Endodermal cell (in vitro differentiated cells): ENCODE results near the gene CLEC16A. TPM values are rescaled to one million over a fixed set of nuclear protein-coding genes. Genes with fewer than 3 reads are reported as not detected.
A peak's percentile ranks its signal among the peaks of the same experiment; 100 is the strongest.

Experiments used
- DNase-seq: peaks from one replicate; pipeline ENCODE4 v3.0.0-alpha.2; 2017
- H3K27ac ChIP-seq: 2 replicates; pipeline ENCODE4 v1.5.1; 2013; ENCODE audit warnings: mild to moderate bottlenecking, low read depth, low read length, moderate library complexity
- H3K27me3 ChIP-seq: 2 replicates; pipeline ENCODE4 v1.6.1; 2013; ENCODE audit warnings: mild to moderate bottlenecking, low read length, moderate library complexity; ENCODE audit not compliant: insufficient read depth, control insufficient read depth, poor library complexity, severe bottlenecking
- H3K36me3 ChIP-seq: 2 replicates; pipeline ENCODE4 v1.7.0; 2013; ENCODE audit warnings: mild to moderate bottlenecking, low read length, moderate library complexity; ENCODE audit not compliant: control insufficient read depth, insufficient read depth
- H3K4me1 ChIP-seq: one replicate; pipeline ENCODE4 v1.7.0; 2013; ENCODE audit warnings: low read length; ENCODE audit not compliant: control insufficient read depth, insufficient read depth
- H3K4me3 ChIP-seq: 2 replicates; pipeline ENCODE4 v1.5.1; 2013; ENCODE audit warnings: mild to moderate bottlenecking, low read length, moderate library complexity
- H3K9ac ChIP-seq: 2 replicates; pipeline ENCODE4 v1.6.1; 2013; ENCODE audit warnings: mild to moderate bottlenecking, low read length, moderate library complexity; ENCODE audit not compliant: poor library complexity, severe bottlenecking; ENCODE audit errors: extremely low read depth
- H3K9me3 ChIP-seq: 2 replicates; pipeline ENCODE4 v1.6.1; 2013; ENCODE audit warnings: mild to moderate bottlenecking, low read length, moderate library complexity; ENCODE audit not compliant: control insufficient read depth
- H3K27ac Mint-ChIP-seq: 2 replicates; pipeline ENCODE4 v1.8.0; 2020; ENCODE audit warnings: mixed read lengths
- H3K27me3 Mint-ChIP-seq: 2 replicates; pipeline ENCODE4 v1.8.0; 2021; ENCODE audit warnings: mild to moderate bottlenecking, mixed read lengths; ENCODE audit not compliant: insufficient read depth
- H3K36me3 Mint-ChIP-seq: 2 replicates; pipeline ENCODE4 v1.8.0; 2020; ENCODE audit warnings: low read depth, mixed read lengths
- H3K4me1 Mint-ChIP-seq: 2 replicates; pipeline ENCODE4 v1.8.0; 2020; ENCODE audit warnings: mixed read lengths
- H3K4me3 Mint-ChIP-seq: 2 replicates; pipeline ENCODE4 v1.8.0; 2020; ENCODE audit warnings: mild to moderate bottlenecking, moderate library complexity, mixed read lengths
- H3K9me3 Mint-ChIP-seq: 2 replicates; pipeline ENCODE4 v1.8.0; 2020; ENCODE audit warnings: mild to moderate bottlenecking, mixed read lengths
- CTCF ChIP-seq: fragments of 200-600 bp; sonication (generic); conservative IDR thresholded peaks from 2 replicates; pipeline ENCODE4 v1.5.0; 2021; ENCODE audit warnings: antibody characterized with exemption, mild to moderate bottlenecking
- WGBS, 2 experiments: methylation state at CpG; one replicate each; pipeline versions ENCODE4 v1.1.5 to v1.1.7; 2013; ENCODE audit warnings: missing lambda C conversion rate in 2 of 2, mixed read lengths in 1 of 2; ENCODE audit not compliant: insufficient coverage in 1 of 2, insufficient read length in 1 of 2; 5-methylcytosine and 5-hydroxymethylcytosine counted together
- total RNA-seq, 2 donors: library from RNA; stranded (reverse); fragmentation: NEBNext Ultra II Directional in 1 of 2; extraction: Animal tissue kit (Norgen Biotek cat#: 25700) in 1 of 2; gene quantifications; 2 replicates in 1 of 2; 3 replicates in 1 of 2; pipeline ENCODE4 v1.2.1, GENCODE V29; 2021

CLEC16A gene
- total RNA-seq, 2 donors from 2014 or later, result 19.5 to 28.3 TPM

GRCh38 chr16:11045846-11046245 lies 101.5 kb downstream of the CLEC16A start:
- no peaks in the 10 kb centered on the region for H3K27me3 Mint-ChIP-seq
- no peaks in the 10 kb centered on the region for H3K9me3 ChIP-seq
- peaks cover 50% of the 10 kb centered on the region for H3K36me3 Mint-ChIP-seq
- DNase-seq, result peak; percentile 17
- peaks cover 16% of the 10 kb centered on the region for H3K4me1 Mint-ChIP-seq
- TF ChIP-seq CTCF, result no peak
- H3K27ac Mint-ChIP-seq, result no peak overlapping the region
- WGBS, 2 experiments, result 88% methylated on average over 5 of the region's 5 CpGs; no CpG with 5 or more reads in 1 of the 2 experiments
- H3K4me3 Mint-ChIP-seq, result no peak overlapping the region
- H3K9me3 Mint-ChIP-seq, result no peaks in the 10 kb centered on the region
- H3K27me3 ChIP-seq, result no peaks in the 10 kb centered on the region
- peaks cover 53% of the 10 kb centered on the region for H3K36me3 ChIP-seq
- H3K27ac ChIP-seq, result no peak overlapping the region
- H3K4me1 ChIP-seq, result peaks cover 10% of the 10 kb centered on the region
- no peak overlapping the region for H3K9ac ChIP-seq
- H3K4me3 ChIP-seq, result no peak overlapping the region

GRCh38 chr16:11046382-11046931 lies 102.1 kb downstream of the CLEC16A start:
- Histone ChIP-seq H3K4me1 (peaks cover 11% of the 10 kb centered on the region), H3K9me3 (no peaks in the 10 kb centered on the region), H3K9ac (no peak overlapping the region), H3K36me3 (peaks cover 53% of the 10 kb centered on the region), H3K27ac (no peak overlapping the region), H3K27me3 (no peaks in the 10 kb centered on the region), H3K4me3 (no peak overlapping the region)
- TF ChIP-seq CTCF, result no peak
- WGBS, 2 experiments, result 89% methylated on average over 4 of the region's 5 CpGs; no CpG with 5 or more reads in 1 of the 2 experiments
- Mint-ChIP-seq H3K36me3 (peaks cover 47% of the 10 kb centered on the region), H3K4me1 (peaks cover 22% of the 10 kb centered on the region), H3K4me3 (no peak overlapping the region), H3K27me3 (no peaks in the 10 kb centered on the region), H3K9me3 (no peaks in the 10 kb centered on the region), H3K27ac (no peak overlapping the region)
- DNase-seq, result peak; percentile 30

- no peak overlapping the region for H3K27ac ChIP-seq
- H3K4me3 ChIP-seq, result no peak overlapping the region
- TF ChIP-seq CTCF, result no peak
- Mint-ChIP-seq H3K36me3 (peaks cover 43% of the 10 kb centered on the region), H3K4me1 (peaks cover 28% of the 10 kb centered on the region), H3K4me3 (no peak overlapping the region), H3K27ac (no peak overlapping the region), H3K27me3 (no peaks in the 10 kb centered on the region), H3K9me3 (no peaks in the 10 kb centered on the region)
- H3K9me3 ChIP-seq, result no peaks in the 10 kb centered on the region
- H3K27me3 ChIP-seq, result no peaks in the 10 kb centered on the region
- WGBS, 2 experiments, result 94% methylated on average over 4 of the region's 4 CpGs; no CpG with 5 or more reads in 1 of the 2 experiments
- H3K36me3 ChIP-seq, result peaks cover 49% of the 10 kb centered on the region
- DNase-seq, result no peak
- H3K4me1 ChIP-seq, result peaks cover 17% of the 10 kb centered on the region
- H3K9ac ChIP-seq, result no peak overlapping the region
Measured at GRCh38 chr16:11047057-11047456, 102.7 kb downstream of the CLEC16A start.
